HFF-Myc (cell line): ENCODE results near the gene IGFBP5.

Experiments
- DNase-seq: peaks from one replicate; pipeline ENCODE4 v3.0.0-alpha.2; 2011; ENCODE audit warnings: low read depth; ENCODE audit errors: extremely low read depth
- H3K4me3 ChIP-seq: replicated peaks from 2 replicates; pipeline ENCODE4 v1.5.1; 2011; ENCODE audit warnings: low read depth, mild to moderate bottlenecking, control low read depth, low read length
- CTCF ChIP-seq: IDR thresholded peaks from 2 replicates; pipeline ENCODE4 v1.5.1; 2012; ENCODE audit warnings: mild to moderate bottlenecking, low read depth, low read length, control low read depth; ENCODE audit errors: missing control alignments

Gene IGFBP5

GRCh38 chr2:216624251-216624650 lies 71.1 kb downstream of the IGFBP5 start:
- DNase-seq = no peak
- no peak overlapping the region for H3K4me3 ChIP-seq
- TF ChIP-seq CTCF = no peak

GRCh38 chr2:216622526-216622925 lies 72.8 kb downstream of the IGFBP5 start:
- H3K4me3 ChIP-seq = no peak overlapping the region
- DNase-seq = no peak
- no peak for TF ChIP-seq CTCF
